RPMI8226 (cell line): ENCODE data around the gene SLC5A9.
"Not testable (repeated sequence)": the region's sequence is repeated elsewhere in the genome, so short reads cannot be mapped to it uniquely, and the experiment has no call there.

Experiments used
- DNase-seq: peaks from one replicate; pipeline ENCODE4 v3.0.0-alpha.2; 2015

The SLC5A9 gene

GRCh38 chr1:48222501-48223242 is at the start of gene SLC5A9:
Gene SLC5A9, plus strand, starts transcription at chr1:48222716. Its CDS starts 21 bp downstream, at chr1:48222737.
- no peak for DNase-seq

- DNase-seq: no peak
These were observed 47.4 kb upstream of the SLC5A9 start for GRCh38 chr1:48175116-48175515.

GRCh38 chr1:48177257-48177656 is 45.3 kb upstream of the SLC5A9 start:
- DNase-seq: no peak

- no peak for DNase-seq
These were observed 40.7 kb upstream of the SLC5A9 start for GRCh38 chr1:48181669-48182367.

GRCh38 chr1:48182439-48182838 is 40.1 kb upstream of the SLC5A9 start:
- no peak for DNase-seq

GRCh38 chr1:48186306-48186839 is 36.1 kb upstream of the SLC5A9 start:
- DNase-seq: no peak

- no peak for DNase-seq
These were observed 34.5 kb upstream of the SLC5A9 start for GRCh38 chr1:48187969-48188563.

- no peak for DNase-seq
These were observed 31.6 kb upstream of the SLC5A9 start for GRCh38 chr1:48190881-48191280.

- no peak for DNase-seq
These were observed 27.7 kb upstream of the SLC5A9 start for GRCh38 chr1:48194801-48195200.

- no peak for DNase-seq
These were observed 26.3 kb upstream of the SLC5A9 start for GRCh38 chr1:48196237-48196636.

GRCh38 chr1:48198970-48199369 is 23.5 kb upstream of the SLC5A9 start:
- no peak for DNase-seq

GRCh38 chr1:48200166-48200900 is 22.2 kb upstream of the SLC5A9 start:
- no peak for DNase-seq

- peak; percentile 64 for DNase-seq
These were observed 20.3 kb upstream of the SLC5A9 start for GRCh38 chr1:48202030-48202752.

- DNase-seq: peak; percentile 56
These were observed 19.1 kb upstream of the SLC5A9 start for GRCh38 chr1:48203287-48203900.

GRCh38 chr1:48205522-48205921 is 17.0 kb upstream of the SLC5A9 start:
- DNase-seq: no peak

GRCh38 chr1:48206371-48206770 is 16.1 kb upstream of the SLC5A9 start:
- no peak for DNase-seq

GRCh38 chr1:48207131-48207530 is 15.4 kb upstream of the SLC5A9 start:
- no peak for DNase-seq

- no peak for DNase-seq
These were observed 14.9 kb upstream of the SLC5A9 start for GRCh38 chr1:48207536-48208075.

- DNase-seq: no peak
These were observed 14.3 kb upstream of the SLC5A9 start for GRCh38 chr1:48208251-48208650.

GRCh38 chr1:48208652-48209051 is 13.9 kb upstream of the SLC5A9 start:
- no peak for DNase-seq

GRCh38 chr1:48213462-48213861 is 9.1 kb upstream of the SLC5A9 start:
- DNase-seq: not testable (repeated sequence)

GRCh38 chr1:48214366-48214765 is 8.2 kb upstream of the SLC5A9 start:
- not testable (repeated sequence) for DNase-seq
